ENCODE results near the gene PLN.

The PLN gene

DNA sequence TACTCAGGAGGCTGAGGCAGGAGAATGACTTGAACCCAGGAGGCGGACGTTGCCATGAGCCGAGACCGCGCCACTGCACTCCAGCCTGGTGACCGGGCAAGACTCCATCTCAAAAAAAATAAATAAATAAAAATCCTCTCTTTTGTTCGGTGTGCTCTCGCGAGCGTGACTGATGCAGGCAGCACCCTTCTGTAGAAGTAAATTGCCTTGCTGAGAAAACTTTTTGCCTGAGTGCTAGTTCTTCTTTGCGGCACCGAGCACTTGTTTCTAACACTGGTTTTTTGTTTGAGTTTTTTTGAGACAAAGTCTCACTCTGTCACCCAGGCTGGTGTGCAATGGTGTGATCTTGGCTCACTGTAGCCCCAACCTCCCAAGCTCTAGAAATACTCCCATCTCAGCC is 30.5 kb downstream of the PLN start:
- H3K4me1 Mint-ChIP-seq (ENCODE audit: low read depth): peaks cover 39% of the 10 kb centered on the region
- H3K36me3 Mint-ChIP-seq (ENCODE audit: low read depth): peaks cover 55% of the 10 kb centered on the region
- H3K27me3 Mint-ChIP-seq: no peaks in the 10 kb centered on the region
- intact Hi-C loops (cut with micrococcal nuclease): no loop called here
- H3K9me3 Mint-ChIP-seq: peaks cover 48% of the 10 kb centered on the region
- no peak overlapping the region for H3K27ac Mint-ChIP-seq
- no peak overlapping the region for H3K4me3 Mint-ChIP-seq

DNA sequence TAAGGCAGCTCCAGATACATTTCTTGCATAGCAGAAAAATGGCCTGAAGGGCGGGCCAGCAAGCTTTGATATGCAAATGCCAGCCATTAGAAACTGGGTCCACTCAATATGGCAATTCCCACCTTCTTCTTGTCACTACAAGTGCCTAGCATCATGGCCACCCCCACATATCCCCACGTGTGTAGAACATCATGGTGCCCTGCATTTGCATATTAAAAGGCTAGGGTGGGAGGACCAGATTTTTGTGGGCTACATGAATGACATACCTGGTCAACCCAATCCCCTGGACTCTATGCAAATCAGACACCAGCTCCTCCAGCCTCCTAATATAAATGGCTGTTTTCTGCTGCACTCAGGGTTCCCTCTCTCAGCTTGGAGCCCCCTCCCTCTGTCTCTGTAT is 31.7 kb downstream of the PLN start:
- no peak overlapping the region for H3K27ac Mint-ChIP-seq
- H3K4me3 Mint-ChIP-seq: no peak overlapping the region
- peaks cover 44% of the 10 kb centered on the region for H3K36me3 Mint-ChIP-seq (ENCODE audit: low read depth)
- no peaks in the 10 kb centered on the region for H3K27me3 Mint-ChIP-seq
- intact Hi-C loops (cut with micrococcal nuclease): loop anchor here (2.0 kb wide), 2 partner anchors 295 to 605 kb away; no protein-coding TSS in a partner anchor
- H3K4me1 Mint-ChIP-seq (ENCODE audit: low read depth): peaks cover 41% of the 10 kb centered on the region
- H3K9me3 Mint-ChIP-seq: peaks cover 36% of the 10 kb centered on the region

DNA sequence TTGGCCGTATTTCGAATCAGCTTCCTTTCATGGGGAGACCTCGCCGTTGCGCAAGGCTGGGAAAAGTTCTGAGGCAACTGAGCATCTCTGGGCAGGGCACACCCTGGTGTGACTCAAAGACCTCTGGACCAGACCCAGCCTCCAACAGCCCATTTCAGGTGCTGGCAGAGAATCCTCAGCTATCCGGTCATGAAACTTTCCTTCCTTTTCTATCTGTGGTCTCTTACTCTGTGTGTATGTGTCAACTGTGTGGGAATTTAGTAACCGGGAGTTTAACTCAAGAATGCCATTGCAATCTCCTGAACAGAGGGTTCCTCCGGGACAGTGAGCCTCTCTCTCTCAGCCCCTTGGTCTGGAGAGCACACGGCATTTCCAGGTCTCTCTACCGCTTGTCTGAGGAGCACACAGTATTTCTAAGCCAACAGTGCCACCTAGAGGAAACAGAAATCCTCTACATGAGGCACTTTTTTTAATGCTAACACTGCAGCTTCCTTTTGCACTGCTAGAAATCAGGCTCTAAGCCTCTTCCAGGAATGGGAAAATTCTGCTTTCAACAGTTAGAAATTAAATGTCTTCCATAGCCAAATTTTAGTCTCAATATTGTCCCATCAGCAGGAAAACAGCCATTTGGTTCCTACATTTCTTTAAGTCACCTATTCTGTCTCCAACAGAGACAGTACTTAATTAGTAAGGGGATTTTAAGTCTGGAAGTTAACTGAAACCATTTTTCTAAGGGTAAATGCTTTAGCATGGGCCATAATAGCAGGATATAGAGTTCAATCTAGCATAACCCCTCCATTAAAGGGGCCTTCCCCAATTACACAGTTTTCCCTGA is 32.7 kb downstream of the PLN start:
- H3K36me3 Mint-ChIP-seq (ENCODE audit: low read depth): peaks cover 34% of the 10 kb centered on the region
- peak overlapping the region; percentile 26 for H3K4me3 Mint-ChIP-seq
- H3K9me3 Mint-ChIP-seq: peaks cover 26% of the 10 kb centered on the region
- intact Hi-C loops (cut with micrococcal nuclease): loop anchor here (2.0 kb wide), 2 partner anchors 296 to 606 kb away; no protein-coding TSS in a partner anchor
- no peaks in the 10 kb centered on the region for H3K27me3 Mint-ChIP-seq
- peak overlapping the region; percentile 72 for H3K27ac Mint-ChIP-seq
- peaks cover 41% of the 10 kb centered on the region for H3K4me1 Mint-ChIP-seq (ENCODE audit: low read depth)

DNA sequence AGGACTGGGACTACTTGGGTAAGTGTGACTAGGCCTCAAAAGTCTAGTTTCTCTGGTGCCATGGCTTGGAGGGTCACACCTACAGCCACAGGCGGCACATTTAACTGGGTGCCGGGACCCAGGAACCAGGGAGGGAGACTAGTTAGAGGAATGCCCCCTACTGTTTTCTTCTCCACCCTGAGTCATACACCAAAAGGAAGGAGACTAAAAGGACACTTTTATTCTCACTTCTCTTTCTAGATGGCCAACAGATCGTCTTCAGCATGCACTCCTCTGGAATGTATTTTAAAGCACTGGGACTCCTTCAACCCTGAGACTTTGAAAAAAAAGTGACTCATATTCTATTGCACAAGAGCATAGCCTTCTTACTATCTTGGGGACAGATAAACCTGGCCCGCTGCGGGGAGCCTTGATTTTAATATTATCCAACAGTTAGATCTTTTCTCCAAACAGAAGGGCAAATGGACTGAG is 33.4 kb downstream of the PLN start:
- H3K4me3 Mint-ChIP-seq: peak overlapping the region; percentile 26
- peak overlapping the region; percentile 72 for H3K27ac Mint-ChIP-seq
- intact Hi-C loops (cut with micrococcal nuclease): loop anchor here (2.0 kb wide), 2 partner anchors 297 to 607 kb away; no protein-coding TSS in a partner anchor
- H3K36me3 Mint-ChIP-seq (ENCODE audit: low read depth): peaks cover 26% of the 10 kb centered on the region
- no peaks in the 10 kb centered on the region for H3K27me3 Mint-ChIP-seq
- H3K9me3 Mint-ChIP-seq: peaks cover 19% of the 10 kb centered on the region
- H3K4me1 Mint-ChIP-seq (ENCODE audit: low read depth): peaks cover 45% of the 10 kb centered on the region

DNA sequence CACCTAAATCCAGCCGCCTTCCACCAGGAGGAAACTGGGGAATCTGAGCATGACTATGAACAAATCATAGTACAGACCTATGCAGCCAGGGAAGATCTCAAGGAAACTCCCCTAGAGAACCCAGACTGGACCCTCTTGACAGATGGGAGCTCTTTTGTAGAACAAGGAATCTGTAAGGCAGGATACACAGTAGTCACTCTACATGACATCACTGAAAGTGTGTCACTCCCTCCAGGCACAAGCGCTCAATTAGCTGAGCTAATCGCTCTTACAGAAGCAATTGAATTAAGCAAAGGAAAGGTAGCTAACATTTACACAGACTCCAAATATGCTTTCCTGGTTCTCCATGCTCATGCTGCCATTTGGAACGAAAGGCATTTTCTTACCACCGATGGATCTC is 36.8 kb downstream of the PLN start:
- Mint-ChIP-seq H3K27me3 (no peaks in the 10 kb centered on the region), H3K4me3 (no peak overlapping the region), H3K4me1 (ENCODE audit: low read depth) (peaks cover 40% of the 10 kb centered on the region), H3K9me3 (no peaks in the 10 kb centered on the region), H3K36me3 (ENCODE audit: low read depth) (peaks cover 11% of the 10 kb centered on the region), H3K27ac (no peak overlapping the region)
- intact Hi-C loops (cut with micrococcal nuclease): no loop called here

DNA sequence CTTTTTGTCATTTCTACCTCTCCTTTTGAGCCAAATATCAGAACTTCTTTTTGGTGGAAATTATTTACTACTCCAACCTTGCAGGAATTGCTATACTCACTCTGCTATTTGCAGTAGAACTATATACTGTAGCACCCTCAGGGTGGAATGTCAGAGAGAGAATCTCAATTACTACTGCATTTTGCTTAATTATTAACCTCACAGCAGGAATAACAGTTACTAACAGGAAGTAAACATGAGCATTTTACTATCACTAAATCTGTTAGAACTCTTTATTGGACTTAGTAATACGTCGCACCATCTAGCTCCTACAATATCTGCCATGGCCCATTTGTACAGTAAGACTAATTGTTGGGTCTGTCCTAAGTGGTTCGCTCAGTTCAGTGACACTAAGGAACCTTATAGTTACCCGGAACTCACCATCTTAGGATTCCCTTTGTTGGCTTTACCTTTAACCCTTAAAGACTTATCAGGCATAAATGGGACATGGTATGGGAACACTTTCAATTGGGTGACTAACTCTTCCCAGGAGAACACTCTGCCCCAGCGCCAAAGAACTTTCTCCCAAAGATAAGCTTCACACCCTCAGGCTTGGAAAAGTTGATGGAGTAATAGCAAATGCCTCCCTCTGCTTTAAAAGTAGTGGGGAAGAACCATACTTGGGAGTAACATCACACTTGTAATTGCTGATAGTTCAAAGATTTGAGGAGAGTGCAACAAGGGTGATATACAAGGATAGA is 38.8 kb downstream of the PLN start:
- H3K27ac Mint-ChIP-seq: no peak overlapping the region
- H3K4me3 Mint-ChIP-seq: no peak overlapping the region
- peaks cover 11% of the 10 kb centered on the region for H3K36me3 Mint-ChIP-seq (ENCODE audit: low read depth)
- no peaks in the 10 kb centered on the region for H3K9me3 Mint-ChIP-seq
- intact Hi-C loops (cut with micrococcal nuclease): no loop called here
- no peaks in the 10 kb centered on the region for H3K27me3 Mint-ChIP-seq
- peaks cover 24% of the 10 kb centered on the region for H3K4me1 Mint-ChIP-seq (ENCODE audit: low read depth)

DNA sequence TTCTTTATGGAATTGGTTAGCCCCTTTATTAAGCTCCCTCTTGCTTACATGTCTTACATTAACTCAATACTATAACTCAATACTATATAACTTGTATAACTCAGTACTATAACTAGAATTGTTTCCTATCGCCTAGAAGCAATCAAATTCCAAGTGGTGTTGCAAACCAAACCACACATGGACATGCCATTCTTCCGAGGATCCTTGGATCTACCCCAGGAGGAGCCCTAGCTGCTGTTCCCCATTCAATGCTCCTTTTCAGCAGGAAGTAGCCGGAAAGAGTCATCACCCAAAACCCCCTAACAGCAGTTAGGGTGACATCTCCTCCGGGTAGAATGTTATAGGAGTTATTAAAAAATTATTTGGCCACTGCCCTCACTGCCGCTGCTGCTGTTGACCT is 40.5 kb downstream of the PLN start:
- Mint-ChIP-seq H3K4me3 (no peak overlapping the region), H3K36me3 (ENCODE audit: low read depth) (peaks cover 11% of the 10 kb centered on the region), H3K27me3 (no peaks in the 10 kb centered on the region), H3K27ac (no peak overlapping the region), H3K9me3 (no peaks in the 10 kb centered on the region), H3K4me1 (ENCODE audit: low read depth) (peaks cover 7% of the 10 kb centered on the region)
- intact Hi-C loops (cut with micrococcal nuclease): no loop called here

DNA sequence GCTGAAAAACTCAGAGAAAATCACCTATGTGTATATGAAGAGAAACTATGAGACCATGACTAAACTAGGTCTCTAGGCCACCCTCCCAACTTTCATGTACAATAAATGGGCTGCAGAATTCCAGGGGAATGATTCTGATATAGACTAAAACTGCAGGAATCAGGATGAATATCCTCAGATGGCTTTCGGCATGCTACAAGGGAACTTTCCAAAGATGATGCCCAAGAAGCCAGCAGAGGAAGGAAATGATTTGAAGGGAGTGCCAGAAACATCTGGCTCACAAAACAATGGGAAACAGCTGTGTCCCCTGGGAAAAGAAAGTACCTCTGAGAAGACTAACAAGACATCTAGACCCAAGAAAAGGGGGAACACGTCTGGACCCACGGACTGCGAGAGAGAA is 41.1 kb downstream of the PLN start:
- Mint-ChIP-seq H3K27ac (no peak overlapping the region), H3K4me3 (no peak overlapping the region), H3K4me1 (ENCODE audit: low read depth) (peaks cover 5% of the 10 kb centered on the region), H3K27me3 (no peaks in the 10 kb centered on the region), H3K36me3 (ENCODE audit: low read depth) (peaks cover 11% of the 10 kb centered on the region), H3K9me3 (no peaks in the 10 kb centered on the region)
- intact Hi-C loops (cut with micrococcal nuclease): no loop called here

DNA sequence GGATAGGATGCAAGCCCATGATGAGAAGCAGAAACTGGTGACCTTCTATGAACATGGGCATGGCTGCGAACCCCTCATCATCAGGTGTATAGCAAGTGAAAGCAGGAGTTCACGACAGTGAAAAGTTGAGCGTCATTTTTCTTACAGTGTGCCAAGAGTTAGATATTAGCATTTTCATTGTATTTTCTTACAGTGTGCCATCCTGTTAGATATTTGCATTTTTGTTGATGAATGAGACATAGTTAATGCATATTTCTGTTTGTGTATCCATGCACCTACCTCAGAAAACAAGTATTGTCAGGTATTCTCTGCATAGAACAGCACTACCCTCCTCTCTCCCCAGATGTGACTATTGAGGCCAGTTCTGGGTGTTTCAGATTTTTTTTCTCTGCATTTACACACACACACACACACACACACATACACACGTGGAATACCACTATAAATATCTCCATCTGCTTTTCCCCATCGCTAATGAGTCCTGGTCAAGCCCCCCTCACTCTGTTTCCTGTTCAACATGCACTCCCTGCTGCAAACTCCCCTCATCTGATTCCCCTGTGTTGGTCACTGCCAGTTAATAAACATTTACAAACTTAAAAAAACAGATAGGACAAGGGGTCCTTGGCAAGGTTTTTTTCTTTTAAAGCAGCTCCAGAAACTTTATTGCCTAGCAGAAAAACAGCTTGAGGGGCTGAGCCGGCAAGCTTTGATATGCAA is 41.7 kb downstream of the PLN start:
- H3K4me1 Mint-ChIP-seq (ENCODE audit: low read depth): peaks cover 5% of the 10 kb centered on the region

DNA sequence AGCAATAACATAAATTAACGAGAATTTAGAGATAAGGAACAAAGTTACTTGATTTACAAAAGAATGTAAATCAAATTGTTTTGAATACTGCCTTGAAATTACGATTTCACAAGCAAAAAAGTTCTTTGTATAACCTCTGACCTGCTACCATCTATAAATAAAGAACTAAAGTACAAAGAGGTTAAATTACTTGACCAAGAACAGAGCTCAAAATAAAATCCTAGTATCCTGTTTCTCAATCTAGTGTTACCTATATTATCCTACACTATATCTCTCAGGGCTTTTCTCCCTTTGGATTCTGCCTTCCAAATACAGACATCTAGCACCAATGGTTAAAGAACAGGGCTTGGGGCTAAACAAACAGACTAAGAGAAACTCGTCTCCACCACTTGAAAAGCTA is 43.8 kb downstream of the PLN start:
- intact Hi-C loops (cut with micrococcal nuclease): no loop called here
- H3K27me3 Mint-ChIP-seq: no peaks in the 10 kb centered on the region
- no peak overlapping the region for H3K4me3 Mint-ChIP-seq
- H3K4me1 Mint-ChIP-seq (ENCODE audit: low read depth): peaks cover 4% of the 10 kb centered on the region
- H3K9me3 Mint-ChIP-seq: peaks cover 6% of the 10 kb centered on the region
- no peak overlapping the region for H3K27ac Mint-ChIP-seq
- H3K36me3 Mint-ChIP-seq (ENCODE audit: low read depth): peaks cover 11% of the 10 kb centered on the region

More for the DNA sequence above, 41.7 kb downstream of the PLN start:
- H3K4me3 Mint-ChIP-seq: no peak overlapping the region
- peaks cover 11% of the 10 kb centered on the region for H3K36me3 Mint-ChIP-seq (ENCODE audit: low read depth)
- no peak overlapping the region for H3K27ac Mint-ChIP-seq
- intact Hi-C loops (cut with micrococcal nuclease): no loop called here
- H3K9me3 Mint-ChIP-seq: no peaks in the 10 kb centered on the region
- H3K27me3 Mint-ChIP-seq: no peaks in the 10 kb centered on the region

DNA sequence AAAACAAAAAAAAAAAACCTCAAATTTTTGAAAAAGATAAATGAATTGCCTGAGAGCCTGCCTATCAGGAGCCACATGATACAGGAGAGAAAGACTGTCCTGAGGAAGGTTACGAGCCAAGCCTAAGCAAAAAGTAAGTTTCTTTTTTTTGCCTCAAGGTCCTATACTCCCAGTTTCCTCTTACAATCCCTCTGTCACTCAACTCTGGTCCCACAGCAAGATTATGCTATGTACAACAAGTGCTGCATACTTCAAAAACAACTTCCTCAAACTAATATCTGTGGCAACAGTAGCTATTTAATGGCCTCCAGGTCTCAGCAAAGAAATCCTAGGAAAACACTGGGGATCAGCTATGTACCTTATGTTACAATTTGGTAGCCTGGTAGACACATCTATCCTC is 46.8 kb downstream of the PLN start:
- peaks cover 11% of the 10 kb centered on the region for H3K36me3 Mint-ChIP-seq (ENCODE audit: low read depth)

DNA sequence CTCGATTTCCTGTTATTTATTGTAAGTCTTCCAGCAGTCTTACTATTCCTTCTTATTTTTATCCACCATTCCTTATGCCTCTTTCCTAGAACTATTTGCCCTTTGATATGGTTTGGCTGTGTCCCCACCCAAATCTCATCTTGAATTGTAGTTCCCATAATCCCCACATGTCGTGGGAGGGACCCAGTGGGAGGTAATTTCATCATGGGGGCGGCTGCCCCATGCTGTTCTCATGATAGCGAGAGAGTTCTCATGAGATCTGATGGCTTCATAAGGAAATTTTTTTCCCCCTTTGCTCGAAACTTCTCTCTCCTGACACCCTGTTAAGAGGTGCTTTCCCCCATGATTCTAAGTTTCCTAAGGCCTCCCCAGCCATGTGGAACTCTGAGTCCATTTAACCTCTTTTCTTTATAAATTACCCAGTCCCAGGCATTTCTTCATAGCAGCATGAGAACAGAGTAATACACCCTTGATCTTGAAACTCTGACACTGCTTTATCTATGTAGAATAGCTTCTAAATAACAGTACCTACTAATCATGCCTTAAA is 48.8 kb downstream of the PLN start:
- no peak overlapping the region for H3K27ac Mint-ChIP-seq
- peaks cover 5% of the 10 kb centered on the region for H3K4me1 Mint-ChIP-seq (ENCODE audit: low read depth)

More for the DNA sequence above, 46.8 kb downstream of the PLN start:
- H3K4me1 Mint-ChIP-seq (ENCODE audit: low read depth): peaks cover 5% of the 10 kb centered on the region
- H3K27ac Mint-ChIP-seq: no peak overlapping the region
- H3K27me3 Mint-ChIP-seq: no peaks in the 10 kb centered on the region
- intact Hi-C loops (cut with micrococcal nuclease): no loop called here
- peaks cover 11% of the 10 kb centered on the region for H3K9me3 Mint-ChIP-seq
- H3K4me3 Mint-ChIP-seq: no peak overlapping the region

DNA sequence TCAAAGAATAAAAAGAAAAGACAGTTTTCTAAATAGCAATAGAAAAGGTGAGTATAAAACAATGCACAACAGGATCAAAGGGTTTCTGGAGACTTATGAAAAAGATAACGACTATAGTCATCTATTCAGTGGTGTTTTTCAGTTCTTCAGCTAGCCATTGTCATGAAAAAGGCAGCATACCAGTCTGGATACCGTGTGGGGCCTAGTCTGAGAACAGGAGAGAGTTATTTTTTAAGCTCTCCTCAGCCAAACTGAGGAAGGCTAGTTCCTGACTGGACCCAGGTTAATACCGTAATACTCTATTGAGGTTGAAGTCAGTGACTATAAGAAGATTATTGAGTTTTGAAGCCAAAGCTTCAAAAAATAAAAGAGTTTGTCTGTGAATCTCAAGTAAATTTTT is 49.5 kb downstream of the PLN start:
- peaks cover 5% of the 10 kb centered on the region for H3K4me1 Mint-ChIP-seq (ENCODE audit: low read depth)
- H3K9me3 Mint-ChIP-seq: peaks cover 11% of the 10 kb centered on the region
- no peak overlapping the region for H3K27ac Mint-ChIP-seq
- H3K4me3 Mint-ChIP-seq: no peak overlapping the region
- H3K36me3 Mint-ChIP-seq (ENCODE audit: low read depth): no peaks in the 10 kb centered on the region
- H3K27me3 Mint-ChIP-seq: no peaks in the 10 kb centered on the region
- intact Hi-C loops (cut with micrococcal nuclease): no loop called here

More for the DNA sequence above, 48.8 kb downstream of the PLN start:
- intact Hi-C loops (cut with micrococcal nuclease): no loop called here
- H3K4me3 Mint-ChIP-seq: no peak overlapping the region
- H3K36me3 Mint-ChIP-seq (ENCODE audit: low read depth): no peaks in the 10 kb centered on the region
- peaks cover 11% of the 10 kb centered on the region for H3K9me3 Mint-ChIP-seq
- no peaks in the 10 kb centered on the region for H3K27me3 Mint-ChIP-seq
